GM10266 (cell line): ENCODE results near the gene DDX27.
A peak's percentile ranks its signal among the peaks of the same experiment; 100 is the strongest.
"Not testable (repeated sequence)": the region's sequence is repeated elsewhere in the genome, so short reads cannot be mapped to it uniquely, and the experiment has no call there.

Experiments used
- DNase-seq: peaks from one replicate; pipeline ENCODE4 v3.0.0; 2012; ENCODE audit errors: extremely low spot score
- TF ChIP-seq, protein P1 (sequence below): IDR thresholded peaks from 2 replicates; pipeline ENCODE4 v1.5.1; 2012; ENCODE audit warnings: mild to moderate bottlenecking, low read depth; ENCODE audit not compliant: control insufficient read depth, insufficient read depth; ENCODE audit errors: missing control alignments

Gene DDX27

DNA sequence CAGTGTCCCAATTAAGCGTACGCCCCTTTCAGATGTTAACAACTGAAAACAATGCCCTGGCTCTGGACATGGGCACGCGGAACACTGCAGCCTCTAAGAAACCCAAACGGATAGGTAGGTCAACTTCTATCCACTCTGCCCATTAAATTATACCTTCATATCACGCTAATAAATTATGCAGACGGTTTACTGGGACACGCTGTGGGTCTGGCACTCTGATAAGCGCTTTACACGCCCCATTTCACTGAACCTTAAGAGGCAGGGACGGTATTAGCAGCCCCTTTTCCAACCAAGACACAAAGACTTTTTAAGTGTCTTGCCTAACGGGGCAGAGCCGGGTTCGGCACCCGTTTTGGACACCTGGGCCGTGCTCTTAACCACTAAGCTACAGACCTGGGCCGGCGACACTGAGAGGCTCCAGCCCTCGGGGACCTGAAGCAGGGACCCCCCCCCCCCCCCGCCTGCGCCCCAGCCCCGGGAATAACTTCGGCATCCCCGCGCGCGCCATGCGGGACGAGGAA is 31.8 kb upstream of the DDX27 start:
- TF ChIP-seq, protein P1, sequence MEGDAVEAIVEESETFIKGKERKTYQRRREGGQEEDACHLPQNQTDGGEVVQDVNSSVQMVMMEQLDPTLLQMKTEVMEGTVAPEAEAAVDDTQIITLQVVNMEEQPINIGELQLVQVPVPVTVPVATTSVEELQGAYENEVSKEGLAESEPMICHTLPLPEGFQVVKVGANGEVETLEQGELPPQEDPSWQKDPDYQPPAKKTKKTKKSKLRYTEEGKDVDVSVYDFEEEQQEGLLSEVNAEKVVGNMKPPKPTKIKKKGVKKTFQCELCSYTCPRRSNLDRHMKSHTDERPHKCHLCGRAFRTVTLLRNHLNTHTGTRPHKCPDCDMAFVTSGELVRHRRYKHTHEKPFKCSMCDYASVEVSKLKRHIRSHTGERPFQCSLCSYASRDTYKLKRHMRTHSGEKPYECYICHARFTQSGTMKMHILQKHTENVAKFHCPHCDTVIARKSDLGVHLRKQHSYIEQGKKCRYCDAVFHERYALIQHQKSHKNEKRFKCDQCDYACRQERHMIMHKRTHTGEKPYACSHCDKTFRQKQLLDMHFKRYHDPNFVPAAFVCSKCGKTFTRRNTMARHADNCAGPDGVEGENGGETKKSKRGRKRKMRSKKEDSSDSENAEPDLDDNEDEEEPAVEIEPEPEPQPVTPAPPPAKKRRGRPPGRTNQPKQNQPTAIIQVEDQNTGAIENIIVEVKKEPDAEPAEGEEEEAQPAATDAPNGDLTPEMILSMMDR, result no peak
- DNase-seq, result no peak

DNA sequence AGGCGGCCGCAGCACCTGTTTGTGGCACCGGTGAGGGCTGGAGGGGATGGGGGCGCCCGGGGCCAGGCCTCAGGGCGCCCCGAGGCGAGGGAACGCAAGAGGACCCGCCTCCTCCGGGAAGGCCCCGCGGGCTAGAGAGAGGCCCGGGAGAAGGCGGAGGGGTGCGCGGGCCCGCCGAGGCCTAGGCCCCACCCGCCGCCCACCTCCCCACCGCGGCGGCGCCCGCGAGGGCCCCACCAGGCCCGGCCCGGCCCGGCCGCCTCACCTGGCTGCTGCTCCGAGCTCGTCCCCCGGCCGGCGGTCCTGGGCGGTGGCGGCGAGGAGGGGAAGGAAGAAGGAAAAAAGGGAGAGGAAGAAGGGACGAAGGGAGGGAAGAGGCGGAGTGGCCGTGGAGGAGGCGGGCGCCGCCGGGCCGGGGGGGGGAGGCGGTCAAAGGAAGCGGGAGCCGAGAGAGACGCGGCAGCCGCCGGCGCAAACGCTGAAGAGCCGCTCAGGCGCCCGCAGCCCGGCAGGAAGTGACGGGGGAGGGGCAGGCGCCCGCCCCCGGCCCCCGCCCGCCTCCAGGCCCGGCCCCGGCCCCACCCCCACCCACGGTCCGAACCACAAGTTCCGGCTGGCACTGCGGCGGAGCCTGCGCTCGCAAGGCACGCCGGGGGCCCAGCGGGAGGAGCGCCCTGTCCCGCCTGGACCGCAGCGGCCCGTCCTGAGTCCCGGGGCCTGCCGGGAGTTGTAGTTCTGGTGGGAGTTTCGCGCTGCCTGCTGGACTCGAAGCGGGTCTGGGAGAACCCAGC is 31.2 kb upstream of the DDX27 start, which contains the start of gene STAU1:
TSS of gene STAU1 (minus strand) at position 484 of the 791 bp plus-strand sequence. CDS start 22,133 bp downstream, outside the sequence.
- peak; percentile 98 for DNase-seq
- TF ChIP-seq, protein P1, result no peak

DNA sequence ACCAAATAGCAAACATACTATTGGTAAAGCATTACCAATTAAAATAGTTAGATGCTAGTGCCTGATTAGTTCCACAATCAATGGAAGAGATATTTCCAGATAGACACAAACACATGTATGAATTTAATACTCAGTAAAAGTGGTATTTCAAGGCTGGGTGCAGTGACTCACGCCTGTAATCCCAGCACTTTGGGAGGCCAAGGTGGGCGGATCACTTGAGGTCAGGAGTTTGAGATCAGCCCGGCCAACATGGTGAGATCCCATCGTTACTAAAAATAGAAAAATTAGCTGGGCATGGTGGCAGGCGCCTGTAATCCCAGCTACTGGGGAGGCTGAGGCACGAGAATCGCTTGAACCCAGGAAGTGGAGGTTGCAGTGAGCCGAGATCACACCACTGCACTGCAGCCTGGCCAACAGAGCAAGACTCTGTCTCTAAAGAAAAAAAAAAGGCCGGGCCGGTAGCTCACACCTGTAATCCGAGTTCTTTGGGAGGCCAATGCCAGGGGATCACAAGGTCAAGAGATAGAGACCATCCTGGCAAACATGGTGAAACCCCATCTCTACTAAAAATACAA is 26.2 kb upstream of the DDX27 start:
- not testable (repeated sequence) for DNase-seq

DNA sequence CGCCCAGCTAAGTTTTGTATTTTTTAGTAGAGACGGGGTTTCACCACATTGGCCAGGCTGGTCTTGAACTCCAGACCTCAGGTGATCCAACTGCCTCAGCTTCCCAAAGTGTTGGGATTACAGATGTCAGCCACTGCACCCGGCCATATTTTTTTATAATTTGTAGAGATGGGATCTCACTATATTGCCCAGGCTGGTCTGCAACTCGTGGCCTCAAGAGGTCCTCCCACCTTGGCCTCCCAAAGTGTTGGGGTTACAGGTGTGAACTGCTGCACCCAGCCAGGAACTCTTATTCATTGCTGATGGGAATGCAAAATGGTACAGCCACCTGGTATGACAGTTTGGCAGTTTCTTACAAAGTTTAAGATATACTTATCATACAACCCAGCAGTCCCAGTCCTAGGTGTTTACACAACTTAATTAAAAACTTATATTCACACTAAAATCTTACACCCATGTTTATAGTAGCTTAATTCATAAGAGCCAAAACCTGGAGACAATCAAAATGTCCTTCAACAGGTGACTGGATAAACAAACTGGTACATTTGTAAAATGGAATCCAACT is 19.4 kb upstream of the DDX27 start:
- TF ChIP-seq, protein P1, result no peak
- no peak for DNase-seq

DNA sequence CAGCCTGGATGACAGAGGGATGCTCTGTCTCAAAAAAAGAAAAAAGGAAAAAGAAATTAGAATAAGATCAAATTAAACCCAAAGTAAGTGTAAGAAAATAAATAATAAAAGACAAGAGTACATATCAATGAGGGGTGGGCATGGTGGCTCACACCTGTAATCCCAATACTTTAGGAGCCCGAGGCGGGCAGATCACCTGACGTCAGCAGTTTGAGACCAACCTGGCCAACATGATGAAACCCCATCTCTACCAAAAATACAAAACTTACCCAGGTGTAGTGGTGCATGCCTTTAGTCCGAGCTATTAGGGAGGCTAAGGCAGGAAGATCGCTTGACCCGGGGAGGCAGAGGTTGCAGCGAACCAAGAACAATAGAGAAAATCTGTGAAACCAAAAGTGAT is 16.2 kb upstream of the DDX27 start:
- no peak for DNase-seq
- TF ChIP-seq, protein P1, result no peak

DNA sequence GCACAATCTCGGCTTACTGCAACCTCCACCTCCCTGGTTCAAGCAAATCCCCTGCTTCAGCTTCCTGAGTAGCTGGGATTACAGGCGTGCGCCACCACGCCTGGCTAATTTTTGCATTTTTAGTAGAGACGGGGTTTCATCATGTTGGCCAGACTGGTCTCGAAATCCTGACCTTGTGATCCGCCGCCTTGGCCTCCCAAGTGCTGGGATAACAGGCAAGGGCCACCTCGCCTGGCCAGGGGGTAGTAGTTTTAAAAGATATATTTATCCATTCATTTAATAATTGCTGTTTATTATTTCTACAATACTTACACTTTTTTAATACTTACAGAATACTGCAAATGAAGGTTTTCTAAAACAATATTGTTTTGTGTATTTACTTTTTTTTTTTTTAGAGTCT is 15.5 kb upstream of the DDX27 start:
- TF ChIP-seq, protein P1, result no peak
- DNase-seq, result no peak

DNA sequence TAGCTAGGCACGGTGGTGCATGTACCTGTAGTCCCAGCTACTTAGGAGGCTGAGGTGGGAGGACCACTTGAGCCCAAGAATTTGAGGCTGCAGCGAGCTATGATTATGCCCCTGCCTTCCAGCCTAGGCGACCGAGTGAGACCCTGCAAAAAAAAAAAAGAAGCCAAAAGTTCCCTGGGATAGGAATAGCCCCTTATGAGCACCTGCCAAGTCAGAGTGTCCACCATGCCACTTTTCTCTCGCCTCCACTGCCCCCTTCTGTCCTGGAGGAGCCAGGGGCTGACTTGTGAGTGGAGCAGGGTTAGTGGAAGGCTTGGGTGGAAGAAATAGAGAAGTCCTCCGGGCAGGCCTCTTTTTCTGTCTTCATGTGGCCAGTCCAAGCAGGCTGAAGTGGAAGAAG is 12.1 kb upstream of the DDX27 start:
- TF ChIP-seq, protein P1, result peak; percentile 55
- DNase-seq, result no peak
